HG03469 (cell line): ENCODE measurements around the gene GARNL3.

Experiments used
- ATAC-seq: cut with Tn5 transposase; IDR thresholded peaks from one replicate; pipeline ENCODE4 v1.9.1; 2021; ENCODE audit warnings: mild to moderate bottlenecking, moderate library complexity, moderate number of reproducible peaks; ENCODE audit not compliant: unreplicated experiment

The GARNL3 gene

DNA sequence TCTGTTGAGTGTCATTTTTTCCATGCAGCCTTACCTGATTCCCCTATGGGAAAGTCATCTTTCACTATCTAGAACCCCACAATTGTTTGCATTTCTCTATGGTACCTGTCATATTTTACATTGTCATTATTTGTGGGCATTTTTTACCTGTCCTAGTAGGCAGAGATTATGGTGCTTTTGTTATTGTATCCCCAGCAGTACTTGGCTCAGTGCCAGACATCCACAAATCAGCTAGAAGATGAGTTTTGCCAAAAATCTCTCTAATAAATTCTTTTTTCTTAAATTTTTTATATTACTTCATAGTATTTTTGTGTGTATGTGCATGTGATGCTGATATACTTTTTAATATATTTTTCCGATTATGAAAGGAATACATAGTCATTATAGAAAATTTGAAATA is 13.2 kb downstream of the GARNL3 start:
- no peak for ATAC-seq

DNA sequence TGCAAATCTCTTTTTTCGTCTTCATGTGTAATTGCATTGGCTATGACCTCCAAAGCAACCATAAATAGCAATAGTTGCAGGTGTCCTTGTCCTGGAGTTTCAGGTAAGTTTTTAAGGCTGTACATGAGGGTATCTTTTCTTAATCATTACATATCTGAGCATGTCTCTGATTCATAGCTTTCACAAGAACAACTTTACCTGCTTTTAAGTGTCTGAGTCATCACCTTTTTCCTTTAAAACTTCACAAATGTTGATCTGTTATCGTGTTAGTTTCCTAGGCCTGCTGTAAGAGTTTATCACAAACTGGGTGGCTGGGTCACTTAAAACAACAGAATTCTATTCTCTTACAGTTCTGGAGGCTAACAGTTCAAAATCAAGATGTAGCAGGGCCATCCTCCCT is 13.8 kb downstream of the GARNL3 start:
- ATAC-seq, result no peak

DNA sequence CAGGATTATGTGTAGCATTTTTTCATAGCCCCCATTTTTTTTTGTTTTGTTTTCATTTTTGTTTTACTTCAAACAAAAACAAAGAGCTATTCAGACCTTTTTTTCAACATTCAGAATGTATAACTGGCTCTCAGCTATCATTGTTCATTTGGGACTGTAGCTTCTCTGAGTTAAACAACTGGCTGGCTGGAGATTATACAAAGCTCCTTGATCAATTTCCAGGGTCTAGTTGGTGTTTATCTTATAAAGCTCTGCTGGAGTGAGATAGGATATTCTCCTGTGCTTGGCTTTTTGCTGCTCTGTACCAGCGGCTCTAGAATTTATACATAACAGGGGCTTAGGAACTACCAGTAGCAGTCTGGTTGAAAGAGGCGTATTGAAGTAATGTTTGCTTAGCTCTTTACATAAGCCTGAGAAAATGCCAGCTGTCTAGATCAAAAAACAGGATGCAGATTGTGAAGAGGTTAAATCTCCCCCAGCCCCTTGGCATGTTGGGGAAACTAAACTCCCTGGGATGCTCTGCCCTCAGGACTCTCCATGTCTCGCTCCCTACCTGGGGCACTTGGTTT is 15.2 kb downstream of the GARNL3 start:
- no peak for ATAC-seq

DNA sequence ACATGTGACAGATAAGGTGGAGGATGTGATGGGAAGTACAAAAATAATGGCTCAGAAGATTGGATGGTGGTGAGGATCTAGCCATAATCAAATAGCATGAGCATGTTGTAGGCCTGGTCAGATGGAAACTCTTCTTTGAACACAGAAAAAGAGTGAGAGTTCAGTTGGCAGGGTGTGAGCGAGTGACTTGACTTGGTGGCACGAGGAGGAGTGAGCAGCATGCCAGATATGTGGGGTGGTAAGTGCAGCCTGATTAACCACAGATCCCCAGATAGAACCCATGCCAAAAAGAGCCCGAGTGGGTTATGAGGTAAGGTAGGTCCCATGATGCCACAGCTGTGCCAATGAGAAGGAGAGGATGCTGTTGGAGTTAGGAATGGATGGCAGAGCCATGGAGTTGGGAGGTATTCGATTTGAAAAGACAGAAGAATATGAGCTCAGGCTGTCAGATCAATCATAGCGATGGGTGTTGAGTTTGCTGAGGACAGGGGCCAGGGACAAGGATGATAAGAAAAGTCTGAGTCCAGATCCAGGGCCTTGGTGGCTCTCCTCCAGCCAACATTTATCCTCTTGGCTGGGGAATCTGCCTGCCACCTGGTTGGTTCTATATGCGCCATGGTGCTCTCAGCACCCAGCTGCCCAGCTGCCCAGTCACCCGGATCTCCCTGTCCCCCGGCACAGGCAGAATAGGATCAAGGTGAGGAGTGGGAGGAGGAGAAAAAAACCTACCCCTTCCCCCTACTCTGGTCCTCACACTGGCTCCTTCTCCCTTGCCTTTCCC is 16.5 kb downstream of the GARNL3 start:
- no peak for ATAC-seq

DNA sequence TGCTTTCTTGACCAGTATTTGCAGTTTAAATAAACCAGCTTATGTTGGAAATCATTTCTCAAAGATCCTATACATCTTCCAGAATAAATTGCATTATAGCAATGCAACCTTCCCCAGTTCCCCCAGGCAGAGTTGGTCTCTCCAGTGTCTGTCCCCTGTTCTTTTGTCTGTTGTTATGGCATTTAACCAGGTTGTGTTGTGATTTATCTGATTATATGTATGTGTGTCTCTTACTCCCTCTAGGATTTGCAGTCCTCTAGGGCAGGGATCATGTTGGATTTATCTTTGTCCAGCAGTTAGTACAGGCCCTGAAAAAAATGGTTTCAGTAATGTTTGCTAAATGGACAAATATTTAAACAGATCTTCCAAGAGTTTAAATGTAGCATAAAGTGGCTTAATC is 17.3 kb downstream of the GARNL3 start:
- no peak for ATAC-seq

DNA sequence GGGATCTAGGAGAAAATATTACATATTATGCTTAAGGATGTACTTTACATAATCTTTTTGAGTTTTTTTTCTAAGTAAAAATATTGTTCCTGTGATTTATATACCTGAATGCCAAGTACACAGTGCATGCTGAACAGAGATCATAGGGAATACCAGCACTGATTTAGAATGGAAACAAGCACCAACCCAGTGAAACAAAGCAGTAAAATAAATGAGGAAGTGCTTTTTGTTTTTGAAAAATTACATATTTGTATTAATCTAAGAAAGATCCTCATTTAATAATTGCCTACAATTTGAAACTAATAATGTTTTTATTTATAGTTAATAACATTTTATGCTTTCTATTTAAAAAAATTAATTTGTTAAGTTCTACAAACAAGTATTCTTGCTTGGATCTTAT is 18.0 kb downstream of the GARNL3 start:
- no peak for ATAC-seq

DNA sequence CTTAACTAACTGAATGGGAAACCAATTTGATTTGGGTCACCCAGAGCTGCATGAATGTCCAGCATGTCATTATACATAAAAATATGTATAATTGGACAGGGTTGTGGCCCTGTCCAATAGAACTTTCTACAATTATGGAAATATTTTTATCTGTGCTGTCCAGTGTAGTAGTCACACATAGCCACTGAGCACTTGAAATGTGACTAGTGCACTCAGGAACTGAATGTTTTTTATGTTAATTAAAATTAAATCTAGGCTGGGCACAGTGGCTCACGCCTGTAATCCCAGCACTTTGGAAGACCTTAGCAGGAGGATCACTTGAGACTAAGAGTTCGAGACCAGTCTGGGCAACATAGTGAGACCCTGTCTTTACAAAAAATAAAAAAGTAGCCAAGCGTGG is 18.6 kb downstream of the GARNL3 start:
- ATAC-seq, result no peak

DNA sequence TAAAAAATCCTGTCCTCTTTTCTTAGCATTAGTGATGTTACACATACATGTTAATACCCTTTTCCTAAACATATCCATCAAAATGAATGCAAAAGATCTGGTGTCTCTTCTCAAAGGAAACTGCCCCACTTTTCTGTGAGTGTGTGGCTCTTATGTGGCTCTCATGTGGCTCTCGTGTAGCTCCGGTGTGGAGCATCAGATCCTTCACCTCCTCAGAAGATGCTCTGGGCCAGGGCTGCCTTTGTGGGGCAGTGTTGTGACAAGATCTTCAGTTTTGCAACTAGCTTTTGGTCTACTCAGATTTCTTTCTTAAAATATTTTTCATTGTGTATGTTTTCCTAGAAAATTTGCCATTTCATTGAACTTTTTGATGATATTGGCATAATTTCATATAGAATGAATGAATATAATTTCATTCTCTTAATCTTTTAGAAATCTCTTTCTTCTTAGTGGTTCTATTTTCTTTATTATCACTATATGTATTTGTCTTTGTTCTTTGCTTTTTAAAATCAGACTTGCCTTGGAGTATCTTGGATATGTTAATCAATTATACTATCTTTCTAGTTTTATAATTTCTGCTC is 19.4 kb downstream of the GARNL3 start:
- ATAC-seq, result no peak

DNA sequence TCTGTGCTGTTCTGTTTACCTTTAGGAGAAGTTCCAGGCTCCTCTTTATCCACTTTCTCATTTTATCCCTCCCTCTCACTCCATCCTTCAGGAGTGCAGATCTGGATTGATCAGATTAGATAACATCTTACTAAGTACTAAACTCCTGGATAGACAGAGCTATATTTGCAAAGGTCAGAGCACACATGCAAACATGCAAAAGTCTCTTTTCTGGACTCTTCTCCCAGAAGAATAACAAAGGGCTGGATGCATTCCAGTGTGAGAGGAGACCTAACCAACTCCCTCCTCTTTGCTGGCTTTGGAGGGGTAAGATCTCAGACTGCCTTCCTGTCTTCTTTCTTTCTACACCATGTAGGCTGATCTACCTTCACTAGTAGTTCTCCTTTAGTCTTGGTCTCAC is 21.4 kb downstream of the GARNL3 start:
- ATAC-seq, result no peak

DNA sequence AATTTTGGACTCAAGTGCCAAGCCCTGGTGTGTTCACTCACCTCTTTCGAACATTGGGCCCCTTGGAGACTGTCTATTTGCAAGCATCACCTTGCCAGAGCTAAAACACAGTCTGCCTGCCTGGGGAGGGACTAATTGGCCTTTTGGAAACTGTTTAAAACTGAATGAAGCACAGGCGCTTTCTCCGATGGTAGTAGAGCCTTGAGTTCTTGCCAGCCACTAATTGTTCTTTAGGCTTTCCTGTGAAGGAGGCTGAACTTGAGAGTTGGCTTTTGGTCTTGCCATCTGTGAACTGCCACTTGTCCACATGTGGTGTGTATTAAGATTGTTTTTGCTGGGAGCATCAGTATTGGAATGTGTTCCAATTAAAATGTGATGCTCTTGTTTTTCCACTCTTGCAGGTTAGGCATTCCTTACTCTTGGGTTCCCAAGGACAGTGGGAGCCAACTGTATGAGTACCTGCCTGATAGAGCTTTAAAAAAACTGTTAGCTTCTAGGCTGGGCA is 26.0 kb downstream of the GARNL3 start:
- ATAC-seq, result no peak

DNA sequence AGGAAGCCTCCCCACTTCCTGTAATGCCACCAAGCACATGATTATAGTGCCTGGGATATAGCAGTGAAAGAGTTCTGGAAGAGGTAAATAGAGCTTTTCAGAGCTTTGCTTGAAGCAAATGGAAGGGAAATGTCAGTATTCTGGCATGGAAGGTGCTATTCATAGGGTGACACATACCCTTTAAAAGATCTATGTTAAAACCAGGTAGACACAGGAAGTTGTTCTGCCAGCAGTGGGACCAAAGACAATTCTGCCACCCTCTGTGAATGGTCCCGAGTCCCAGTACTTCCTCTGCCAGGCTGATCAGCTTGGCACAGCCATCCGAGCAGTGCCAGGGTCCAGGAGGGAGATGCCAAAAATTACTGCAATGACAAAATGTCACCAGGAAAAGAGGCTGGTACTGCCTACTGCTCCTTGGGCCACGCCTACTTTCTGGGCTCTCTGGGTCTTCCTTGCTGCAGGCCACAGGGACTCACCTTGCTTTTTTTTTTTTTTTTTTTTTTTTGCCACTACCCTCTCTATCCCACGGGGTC is 26.7 kb downstream of the GARNL3 start:
- no peak for ATAC-seq

DNA sequence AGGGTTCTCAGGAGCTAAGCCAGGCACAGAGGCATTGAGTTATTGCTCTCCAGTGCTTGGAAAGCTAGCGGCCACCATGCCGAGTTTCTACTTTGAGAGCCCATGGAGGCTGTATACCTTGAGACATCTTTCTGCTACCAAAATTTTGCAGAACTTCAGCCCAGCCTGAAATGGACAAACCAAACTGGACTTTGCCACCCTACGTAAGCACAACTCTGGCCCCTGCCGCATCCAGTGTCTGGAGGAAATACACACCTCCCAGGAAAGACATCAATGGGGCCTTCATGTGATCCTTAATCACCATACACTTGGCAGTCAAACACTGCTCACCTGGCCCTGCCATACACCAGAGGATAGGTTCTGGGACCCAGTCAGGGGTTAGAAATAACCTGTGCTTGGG is 27.8 kb downstream of the GARNL3 start:
- ATAC-seq, result no peak

DNA sequence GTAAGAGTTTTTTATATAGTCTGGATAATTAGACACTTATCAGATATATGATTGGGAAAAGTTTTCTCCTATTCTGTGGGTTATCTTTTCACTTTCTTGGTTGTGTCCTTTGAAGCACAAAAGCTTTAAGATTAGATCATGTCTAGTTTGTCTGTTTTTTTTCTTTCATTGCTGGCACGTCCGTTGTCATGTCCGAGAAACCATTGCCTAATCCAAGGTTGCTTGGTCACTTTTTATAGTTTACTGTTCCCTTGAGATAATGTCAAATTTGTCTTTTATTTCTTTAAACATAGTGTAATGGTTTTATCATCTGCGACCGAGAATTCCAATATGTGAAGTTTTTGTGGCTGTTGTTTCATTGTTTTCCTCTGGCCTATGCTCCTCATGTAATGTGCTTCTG is 28.8 kb downstream of the GARNL3 start:
- no peak for ATAC-seq

DNA sequence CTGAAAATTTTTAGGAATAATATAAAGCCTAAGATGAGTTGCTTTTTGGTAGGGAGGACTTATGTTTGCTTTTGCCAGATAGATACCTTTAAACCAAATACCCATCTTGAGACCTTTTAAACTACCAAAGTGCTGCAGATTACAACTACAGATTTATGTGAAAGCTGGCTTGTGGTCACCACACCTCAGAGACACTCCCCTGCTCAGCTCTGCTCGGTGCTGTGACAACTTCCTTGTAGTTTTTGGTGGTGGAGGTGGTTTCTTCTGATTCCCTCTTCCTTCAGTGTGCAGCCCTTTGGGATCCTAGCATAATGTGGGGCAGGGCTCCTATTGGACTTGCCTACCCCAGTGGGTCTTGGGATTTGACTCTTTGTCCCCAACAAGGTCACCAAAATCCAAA is 29.2 kb downstream of the GARNL3 start:
- no peak for ATAC-seq

DNA sequence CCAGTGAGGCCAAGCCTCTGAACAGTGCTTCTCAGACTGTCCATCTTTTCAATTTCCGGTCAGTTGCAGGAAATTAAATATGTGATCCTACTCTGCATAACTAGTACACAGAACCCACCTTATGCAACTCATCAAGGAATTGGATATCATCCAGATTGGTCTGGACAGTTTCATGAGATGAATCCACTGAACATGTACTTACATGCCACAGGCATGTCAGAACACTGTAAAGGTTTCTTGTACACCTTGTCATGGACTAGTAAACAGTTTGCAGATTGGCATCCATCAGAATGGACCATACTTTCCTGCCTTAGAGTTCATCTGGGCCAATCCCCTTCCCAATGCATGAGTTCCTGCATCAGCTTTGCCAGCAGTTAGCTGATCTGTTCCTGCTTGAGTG is 30.4 kb downstream of the GARNL3 start:
- ATAC-seq, result no peak

DNA sequence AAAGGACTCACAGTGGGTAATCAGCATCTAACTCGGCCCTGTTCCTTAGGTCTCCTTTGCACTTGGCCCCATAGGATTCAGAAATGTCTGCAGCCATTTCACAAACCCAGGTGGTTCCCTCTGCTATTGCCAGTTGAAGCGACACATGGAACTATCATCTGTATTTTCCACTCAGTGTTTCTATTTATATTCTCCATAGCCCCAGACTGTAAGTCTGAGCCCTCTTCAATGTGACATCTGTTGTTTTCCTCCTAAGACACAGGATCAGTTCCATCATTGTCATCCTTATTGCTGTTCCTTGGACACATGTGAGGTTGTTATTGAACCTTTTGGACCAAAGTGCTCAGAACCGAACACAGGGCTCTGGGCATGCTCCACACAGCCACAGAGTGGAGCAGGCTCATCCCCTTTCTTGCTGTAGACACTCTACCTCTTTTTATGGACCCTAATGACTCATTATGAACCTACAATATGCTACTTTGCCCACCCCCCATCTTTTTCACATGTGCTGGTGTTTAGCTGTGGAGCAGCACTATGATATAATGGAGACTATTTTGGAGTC is 36.4 kb downstream of the GARNL3 start:
- no peak for ATAC-seq

DNA sequence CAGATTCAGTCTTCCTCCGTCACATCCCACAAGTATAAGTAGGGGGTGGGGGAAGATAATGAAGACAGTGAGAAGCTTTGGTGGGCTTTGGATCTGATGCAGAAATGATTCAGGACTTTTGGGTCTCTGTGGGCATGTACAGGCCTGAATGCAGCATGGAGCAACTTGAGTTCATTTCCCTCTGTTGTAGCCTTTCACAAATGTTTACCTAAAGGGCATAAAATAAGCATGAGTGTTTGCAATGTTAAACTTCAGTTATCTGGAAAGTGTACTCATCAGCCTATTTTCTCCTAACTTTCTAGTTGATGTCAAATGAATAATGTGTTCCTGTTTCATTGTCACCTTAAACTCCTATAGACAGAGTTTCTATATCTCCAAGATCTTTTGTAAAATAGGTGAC is 39.3 kb downstream of the GARNL3 start:
- no peak for ATAC-seq

DNA sequence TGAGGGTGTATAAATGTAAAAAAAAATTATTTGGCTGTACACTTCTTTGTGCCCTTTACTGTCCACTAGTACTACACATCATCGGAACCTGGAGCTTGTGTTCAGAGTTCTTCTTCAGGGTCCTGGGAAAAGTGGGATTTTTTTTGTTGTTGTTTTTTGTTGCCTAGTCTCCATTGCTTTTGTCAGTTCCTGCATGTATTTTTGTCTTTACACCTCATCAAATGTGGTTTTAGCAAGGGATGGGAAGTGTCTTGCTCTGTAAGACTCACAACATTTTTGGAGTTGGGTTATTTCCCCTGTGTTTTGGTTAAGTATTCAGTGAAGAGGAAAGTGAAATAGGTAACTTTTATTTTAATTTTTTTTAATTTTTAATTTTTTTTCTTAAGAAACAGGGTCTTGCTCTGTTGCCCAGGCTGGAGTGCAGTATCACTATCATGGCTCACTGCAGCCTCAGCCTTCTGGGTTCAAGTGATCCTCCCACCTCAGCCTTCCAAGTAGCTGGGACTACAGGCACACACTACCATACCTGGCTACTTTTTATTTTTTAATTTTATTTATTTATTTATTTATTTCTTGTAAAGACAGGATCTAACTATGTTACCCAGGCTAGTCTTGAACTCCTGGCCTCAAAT is 40.7 kb downstream of the GARNL3 start:
- ATAC-seq, result no peak

DNA sequence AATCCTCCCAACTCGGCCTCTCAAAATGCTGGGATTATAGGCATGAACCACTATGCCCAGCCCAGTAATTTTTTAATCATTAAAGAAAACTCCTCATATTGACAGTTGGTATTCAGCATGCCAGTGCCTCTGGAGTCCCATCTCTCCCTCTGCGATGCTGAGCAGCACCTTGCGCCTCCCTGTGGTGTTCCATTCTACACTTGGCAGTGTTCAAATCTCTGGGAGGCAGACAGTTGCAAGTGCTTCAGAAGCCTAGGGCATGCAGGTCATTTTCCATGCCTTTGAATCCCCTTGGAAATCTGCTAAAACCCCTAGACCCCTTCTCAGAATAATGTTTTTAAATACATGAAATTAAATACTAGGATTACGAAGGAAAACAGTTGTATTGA is 41.3 kb downstream of the GARNL3 start:
- ATAC-seq, result no peak

DNA sequence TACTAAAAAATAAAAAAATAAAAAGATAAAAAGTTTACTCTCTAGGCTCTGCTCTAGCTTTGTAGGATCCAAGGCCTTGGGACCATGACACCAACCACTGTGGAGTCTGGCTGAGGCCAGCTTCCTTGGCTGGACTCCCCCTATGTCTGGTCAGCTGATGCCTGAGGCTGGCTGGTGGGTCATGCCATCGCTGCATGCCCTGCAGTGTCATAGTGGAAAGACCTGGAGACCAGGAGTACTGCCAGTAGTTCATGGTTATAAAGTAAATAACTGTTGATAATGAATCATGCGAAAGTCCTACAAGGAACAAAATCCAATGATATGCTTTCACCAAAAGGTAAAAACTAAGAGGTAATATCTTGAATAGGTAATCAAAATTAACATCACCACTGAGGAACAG is 43.2 kb downstream of the GARNL3 start:
- ATAC-seq, result no peak
